Measurements from ENCODE around the gene PCAT7. TPM values are rescaled to one million over a fixed set of nuclear protein-coding genes. Genes with fewer than 3 reads are reported as not detected.

The PCAT7 gene
- total RNA-seq, 1 experiment from 2014 or later: 4.0 TPM

- no peak overlapping the region for H3K56ac ChIP-seq (ENCODE audit: insufficient read length, low read depth, low read length)
- no peaks in the 10 kb centered on the region for H3K27me3 ChIP-seq (ENCODE audit: insufficient read depth, low read length)
- no peak overlapping the region for H2BK120ac ChIP-seq (ENCODE audit: low read depth, low read length, poor library complexity, severe bottlenecking)
- no peak overlapping the region for H3K4me2 ChIP-seq (ENCODE audit: insufficient read depth, insufficient read length, low read length)
- Mint-ChIP-seq H3K27ac (peak overlapping the region in 1 of 3 experiments; percentile 48; a peak in 1 of 7 replicates), H3K36me3 (ENCODE audit: insufficient read depth in 1 of 3, low read depth in 3 of 3) (peaks cover 2 to 5% (median 3%) of the 10 kb centered on the region in 3 experiments; a peak in 6 of 7 replicates), H3K27me3 (ENCODE audit: low read depth) (peaks cover 14% of the 10 kb centered on the region), H3K9me3 (no peaks in the 10 kb centered on the region; a peak in 2 of 5 replicates), H3K4me3 (no peak overlapping the region), H3K4me1 (peaks cover 15% of the 10 kb centered on the region in 2 experiments)
- no peak for TF ChIP-seq CTCF (conservative IDR thresholded peaks at IDR 0.05)
- no peak overlapping the region for H2AFZ ChIP-seq (ENCODE audit: low read length)
- no peak overlapping the region for H3K4ac ChIP-seq (ENCODE audit: low read depth, low read length)
- no peak overlapping the region for H3T11ph ChIP-seq (ENCODE audit: low read length)
- H3K79me2 ChIP-seq (ENCODE audit: insufficient read depth, low read length): no peaks in the 10 kb centered on the region
- no peak overlapping the region for H2AK5ac ChIP-seq (ENCODE audit: insufficient read length, low read length)
- no peaks in the 10 kb centered on the region for H3K9me3 ChIP-seq (ENCODE audit: control insufficient read depth, low read depth, low read length)
- no peaks in the 10 kb centered on the region; the same call in 1 of the 2 replicates for H3K4me1 ChIP-seq (ENCODE audit: insufficient read depth, low read length)
- H3K79me1 ChIP-seq (ENCODE audit: insufficient read depth, low read depth, low read length, poor library complexity, severe bottlenecking): no peaks in the 10 kb centered on the region
- H4K91ac ChIP-seq (ENCODE audit: insufficient read length, low read depth, low read length): no peak overlapping the region
- H2BK15ac ChIP-seq (ENCODE audit: low read depth, low read length): no peak overlapping the region
- H4K5ac ChIP-seq (ENCODE audit: insufficient read length, low read depth, low read length): no peak overlapping the region
- H3K9ac ChIP-seq (ENCODE audit: extremely low read depth, insufficient read length, low read length): no peak overlapping the region
- DNase-seq: no peak
- no peaks in the 10 kb centered on the region for H4K20me1 ChIP-seq (ENCODE audit: control insufficient read depth, insufficient read depth, insufficient read length)
- H2BK20ac ChIP-seq (ENCODE audit: low read depth, low read length, poor library complexity, severe bottlenecking): no peak overlapping the region
- no peak overlapping the region for H4K8ac ChIP-seq (replicated peaks; ENCODE audit: insufficient read length, low read depth, low read length)
- no peak overlapping the region for H2BK5ac ChIP-seq (ENCODE audit: insufficient read length, low read length)
- no peak overlapping the region for H3K27ac ChIP-seq (ENCODE audit: insufficient read length, low read depth, low read length)
- H2BK12ac ChIP-seq (ENCODE audit: insufficient read length, low read depth, low read length): no peak overlapping the region
- WGBS (ENCODE audit: extremely low coverage, insufficient read length, low lambda C conversion rate): no CpG with 5 or more reads among the region's 17 CpGs
- H3K14ac ChIP-seq (ENCODE audit: insufficient read depth, low read length): no peak overlapping the region
- H3K23ac ChIP-seq (ENCODE audit: insufficient read length, low read depth, low read length): no peak overlapping the region
- H3K18ac ChIP-seq (ENCODE audit: insufficient read length, low read depth, low read length): no peak overlapping the region
- no peaks in the 10 kb centered on the region for H3K23me2 ChIP-seq (ENCODE audit: insufficient read length, low read depth, low read length, poor library complexity, severe bottlenecking)
Observed at GRCh38 chr9:94568972-94569712, 14.3 kb downstream of the PCAT7 start.
